H9 (cell line): ENCODE measurements around the gene KRTAP2-1. TPM values are rescaled to one million over a fixed set of nuclear protein-coding genes. Genes with fewer than 3 reads are reported as not detected.

Source experiments
- DNase-seq: peaks from one replicate; pipeline ENCODE4 v3.0.0-alpha.2; 2017
- H2AFZ ChIP-seq: one replicate; pipeline ENCODE4 v1.6.1; 2013; ENCODE audit warnings: mild to moderate bottlenecking, low read length, control low read depth, moderate library complexity
- H2AK5ac ChIP-seq: 2 replicates; pipeline ENCODE4 v1.6.1; 2013; ENCODE audit warnings: low read length, control low read depth, mixed read lengths; ENCODE audit not compliant: insufficient read length
- H2BK120ac ChIP-seq: one replicate; pipeline ENCODE4 v1.6.1; 2013; ENCODE audit warnings: low read depth, mild to moderate bottlenecking, low read length, control low read depth, inconsistent platforms; ENCODE audit not compliant: poor library complexity, severe bottlenecking
- H2BK12ac ChIP-seq: 2 replicates; pipeline ENCODE4 v1.6.1; 2013; ENCODE audit warnings: low read length, control low read depth, mixed read lengths, low read depth; ENCODE audit not compliant: insufficient read length
- H2BK15ac ChIP-seq: 2 replicates; pipeline ENCODE4 v1.6.1; 2013; ENCODE audit warnings: low read depth, low read length, control low read depth
- H2BK20ac ChIP-seq: one replicate; pipeline ENCODE4 v1.6.1; 2013; ENCODE audit warnings: low read depth, mild to moderate bottlenecking, low read length, control low read depth, inconsistent platforms; ENCODE audit not compliant: poor library complexity, severe bottlenecking
- H2BK5ac ChIP-seq: 2 replicates; pipeline ENCODE4 v1.6.1; 2013; ENCODE audit warnings: low read length, control low read depth, mixed read lengths; ENCODE audit not compliant: insufficient read length
- H3K14ac ChIP-seq: 2 replicates; pipeline ENCODE4 v1.6.1; 2013; ENCODE audit warnings: low read length, control low read depth; ENCODE audit not compliant: insufficient read depth
- H3K18ac ChIP-seq: 2 replicates; pipeline ENCODE4 v1.6.1; 2013; ENCODE audit warnings: low read depth, mild to moderate bottlenecking, mixed read lengths, low read length, control low read depth; ENCODE audit not compliant: insufficient read length
- H3K23ac ChIP-seq: 2 replicates; pipeline ENCODE4 v1.6.1; 2013; ENCODE audit warnings: low read length, control low read depth, mixed read lengths, low read depth; ENCODE audit not compliant: insufficient read length
- H3K23me2 ChIP-seq: 2 replicates; pipeline ENCODE4 v1.6.1; 2013; ENCODE audit warnings: low read depth, mild to moderate bottlenecking, mixed read lengths, low read length, control low read depth; ENCODE audit not compliant: insufficient read length, poor library complexity, severe bottlenecking
- H3K27ac ChIP-seq: 2 replicates; pipeline ENCODE4 v1.5.1; 2013; ENCODE audit warnings: low read length, control low read depth, mixed read lengths, low read depth; ENCODE audit not compliant: insufficient read length
- H3K27me3 ChIP-seq: 2 replicates; pipeline ENCODE4 v1.6.1; 2013; ENCODE audit warnings: low read length, control low read depth, inconsistent platforms; ENCODE audit not compliant: insufficient read depth
- H3K4ac ChIP-seq: 2 replicates; pipeline ENCODE4 v1.6.1; 2013; ENCODE audit warnings: low read depth, mild to moderate bottlenecking, control low read depth, inconsistent platforms, low read length, moderate library complexity
- H3K4me1 ChIP-seq: 2 replicates; pipeline ENCODE4 v1.6.1; 2013; ENCODE audit warnings: low read length, control low read depth, inconsistent platforms; ENCODE audit not compliant: insufficient read depth
- H3K4me2 ChIP-seq: 2 replicates; pipeline ENCODE4 v1.6.1; 2013; ENCODE audit warnings: low read length, control low read depth, mixed read lengths; ENCODE audit not compliant: insufficient read length, insufficient read depth
- H3K56ac ChIP-seq: 2 replicates; pipeline ENCODE4 v1.6.1; 2013; ENCODE audit warnings: low read depth, mild to moderate bottlenecking, mixed read lengths, low read length, control low read depth; ENCODE audit not compliant: insufficient read length
- H3K79me1 ChIP-seq: 2 replicates; pipeline ENCODE4 v1.6.1; 2013; ENCODE audit warnings: low read depth, mild to moderate bottlenecking, moderate library complexity, low read length, control low read depth, inconsistent platforms; ENCODE audit not compliant: insufficient read depth, poor library complexity, severe bottlenecking
- H3K79me2 ChIP-seq: 2 replicates; pipeline ENCODE4 v1.6.1; 2013; ENCODE audit warnings: low read length, control low read depth, inconsistent platforms; ENCODE audit not compliant: insufficient read depth
- H3K9ac ChIP-seq: 2 replicates; pipeline ENCODE4 v1.6.1; 2013; ENCODE audit warnings: low read length, control low read depth, mixed read lengths; ENCODE audit not compliant: insufficient read length; ENCODE audit errors: extremely low read depth
- H3K9me3 ChIP-seq: one replicate; pipeline ENCODE4 v1.6.1; 2013; ENCODE audit warnings: low read depth, low read length, inconsistent platforms; ENCODE audit not compliant: control insufficient read depth
- H3T11ph ChIP-seq: one replicate; pipeline ENCODE4 v1.6.1; 2013; ENCODE audit warnings: mild to moderate bottlenecking, low read length, control low read depth, inconsistent platforms
- H4K20me1 ChIP-seq: one replicate; pipeline ENCODE4 v1.6.1; 2013; ENCODE audit not compliant: control insufficient read depth, insufficient read length, insufficient read depth
- H4K5ac ChIP-seq: 2 replicates; pipeline ENCODE4 v1.6.1; 2013; ENCODE audit warnings: low read depth, mild to moderate bottlenecking, mixed read lengths, low read length, control low read depth; ENCODE audit not compliant: insufficient read length
- H4K8ac ChIP-seq: replicated peaks from 2 replicates; pipeline ENCODE4 v1.6.1; 2013; ENCODE audit warnings: low read length, control low read depth, mixed read lengths, low read depth; ENCODE audit not compliant: insufficient read length
- H4K91ac ChIP-seq: 2 replicates; pipeline ENCODE4 v1.6.1; 2013; ENCODE audit warnings: low read depth, mild to moderate bottlenecking, moderate library complexity, mixed read lengths, low read length, control low read depth; ENCODE audit not compliant: insufficient read length
- H3K27ac Mint-ChIP-seq, 3 experiments: 2 replicates in 2 of 3; 3 replicates in 1 of 3; pipeline ENCODE4 v1.8.0; 2020 to 2021; ENCODE audit warnings: mixed read lengths in 3 of 3, mild to moderate bottlenecking in 1 of 3, moderate library complexity in 1 of 3
- H3K27me3 Mint-ChIP-seq: 2 replicates; pipeline ENCODE4 v1.8.0; 2021; ENCODE audit warnings: low read depth, mild to moderate bottlenecking, moderate library complexity, mixed read lengths
- H3K36me3 Mint-ChIP-seq, 3 experiments: 2 replicates in 2 of 3; 3 replicates in 1 of 3; pipeline ENCODE4 v1.8.0; 2020 to 2021; ENCODE audit warnings: low read depth in 3 of 3, mixed read lengths in 3 of 3; ENCODE audit not compliant: insufficient read depth in 1 of 3
- H3K4me1 Mint-ChIP-seq, 2 experiments: 2 replicates each; pipeline ENCODE4 v1.8.0; 2020; ENCODE audit warnings: mixed read lengths in 2 of 2
- H3K4me3 Mint-ChIP-seq, 2 experiments: 2 replicates in 1 of 2; 3 replicates in 1 of 2; pipeline ENCODE4 v1.8.0; 2020 to 2021; ENCODE audit warnings: mild to moderate bottlenecking in 2 of 2, mixed read lengths in 2 of 2, moderate library complexity in 1 of 2
- H3K9me3 Mint-ChIP-seq, 2 experiments: 2 replicates in 1 of 2; 3 replicates in 1 of 2; pipeline ENCODE4 v1.8.0; 2020; ENCODE audit warnings: mild to moderate bottlenecking in 2 of 2, mixed read lengths in 2 of 2, moderate library complexity in 1 of 2
- CTCF ChIP-seq: fragments of 200-600 bp; sonication (generic); conservative IDR thresholded peaks from 3 replicates; pipeline ENCODE4 v1.8.0; 2021; ENCODE audit warnings: antibody characterized with exemption, mild to moderate bottlenecking
- total RNA-seq: library from RNA; stranded (reverse); gene quantifications from 2 replicates; pipeline ENCODE4 v1.2.1, GENCODE V29; 2021

KRTAP2-1 gene
- total RNA-seq, 1 experiment from 2014 or later: not detected

GRCh38 chr17:41052566-41052965 is 5.5 kb upstream of the KRTAP2-1 start:
- H3K23me2 ChIP-seq: no peaks in the 10 kb centered on the region
- no peaks in the 10 kb centered on the region for H3K4me1 ChIP-seq
- no peaks in the 10 kb centered on the region for H3K79me1 ChIP-seq
- no peak overlapping the region for H4K8ac ChIP-seq
- H2BK12ac ChIP-seq: no peak overlapping the region
- H3K4ac ChIP-seq: no peak overlapping the region
- no peak overlapping the region for H2BK120ac ChIP-seq
- H4K91ac ChIP-seq: no peak overlapping the region
- H4K5ac ChIP-seq: no peak overlapping the region
- H3K27me3 Mint-ChIP-seq: no peaks in the 10 kb centered on the region
- no peak overlapping the region for H3T11ph ChIP-seq
- no peak overlapping the region for H2AK5ac ChIP-seq
- H2BK20ac ChIP-seq: no peak overlapping the region
- no peaks in the 10 kb centered on the region for H4K20me1 ChIP-seq
- no peak overlapping the region for H3K4me2 ChIP-seq
- TF ChIP-seq CTCF: no peak
- no peak overlapping the region for H2BK5ac ChIP-seq
- H3K27ac ChIP-seq: no peak overlapping the region
- no peak overlapping the region for H2BK15ac ChIP-seq
- H3K9me3 ChIP-seq: no peaks in the 10 kb centered on the region
- no peak overlapping the region for H3K9ac ChIP-seq
- H3K27ac Mint-ChIP-seq: no peak overlapping the region
- no peak overlapping the region for H3K14ac ChIP-seq
- H3K56ac ChIP-seq: no peak overlapping the region
- H3K27me3 ChIP-seq: no peaks in the 10 kb centered on the region
- H3K9me3 Mint-ChIP-seq: peaks cover 0 to 6% of the 10 kb centered on the region in 2 experiments; a peak in 2 of 5 replicates
- H3K23ac ChIP-seq: no peak overlapping the region
- DNase-seq: no peak
- H3K79me2 ChIP-seq: no peaks in the 10 kb centered on the region
- H3K18ac ChIP-seq: no peak overlapping the region
- no peak overlapping the region for H2AFZ ChIP-seq
- peaks cover 16% of the 10 kb centered on the region in 2 experiments for H3K4me1 Mint-ChIP-seq
- H3K36me3 Mint-ChIP-seq: no peaks in the 10 kb centered on the region; a peak in 1 of 7 replicates
- no peak overlapping the region for H3K4me3 Mint-ChIP-seq
